Measurements from ENCODE around the gene PDZD2. TPM values are rescaled to one million over a fixed set of nuclear protein-coding genes. Genes with fewer than 3 reads are reported as not detected.
A peak's percentile ranks its signal among the peaks of the same experiment; 100 is the strongest.
"Not testable (repeated sequence)": the region's sequence is repeated elsewhere in the genome, so short reads cannot be mapped to it uniquely, and the experiment has no call there.

The PDZD2 gene
- total RNA-seq, 1 donor: 0.36 TPM

GRCh38 chr5:32014096-32014745 is 375.3 kb downstream of the PDZD2 start:
- H3K79me2 ChIP-seq (ENCODE audit: insufficient read depth, low read length): no peaks in the 10 kb centered on the region
- H3K27ac ChIP-seq (ENCODE audit: low read depth, low read length): no peak overlapping the region
- no peaks in the 10 kb centered on the region for H4K20me1 ChIP-seq (ENCODE audit: insufficient read depth, low read length)
- TF ChIP-seq CTCF (IDR thresholded peaks at IDR 0.05; ENCODE audit: extremely low read depth, low read depth, low read length): no peak
- no peak overlapping the region for H3K4me2 ChIP-seq (ENCODE audit: insufficient read depth, low read length)
- H2AFZ ChIP-seq (ENCODE audit: low read length): no peak overlapping the region
- no peak for DNase-seq (ENCODE audit: insufficient read length, low spot score, missing footprints)
- H3K4me3 ChIP-seq (ENCODE audit: insufficient read depth, low read length): no peak overlapping the region
- no peaks in the 10 kb centered on the region for H3K9me3 ChIP-seq (ENCODE audit: low read depth, low read length)
- peaks cover 14% of the 10 kb centered on the region for H3K27me3 ChIP-seq (ENCODE audit: insufficient read depth, low read length)
- H3K4me1 ChIP-seq (ENCODE audit: insufficient read depth, low read length): peaks cover 16% of the 10 kb centered on the region
- H3K36me3 ChIP-seq (ENCODE audit: insufficient read depth, low read length): no peaks in the 10 kb centered on the region

GRCh38 chr5:32015262-32015661 is 376.3 kb downstream of the PDZD2 start:
- H3K4me3 ChIP-seq (ENCODE audit: insufficient read depth, low read length); DNase-seq (ENCODE audit: insufficient read length, low spot score, missing footprints); H3K79me2 ChIP-seq (ENCODE audit: insufficient read depth, low read length); H3K36me3 ChIP-seq (ENCODE audit: insufficient read depth, low read length); H3K4me2 ChIP-seq (ENCODE audit: insufficient read depth, low read length); H3K9me3 ChIP-seq (ENCODE audit: low read depth, low read length); H3K27ac ChIP-seq (ENCODE audit: low read depth, low read length); H2AFZ ChIP-seq (ENCODE audit: low read length); H4K20me1 ChIP-seq (ENCODE audit: insufficient read depth, low read length): not testable (repeated sequence)
- Histone ChIP-seq H3K27me3 (ENCODE audit: insufficient read depth, low read length) (peaks cover 12% of the 10 kb centered on the region), H3K4me1 (ENCODE audit: insufficient read depth, low read length) (peaks cover 16% of the 10 kb centered on the region)

DNA sequence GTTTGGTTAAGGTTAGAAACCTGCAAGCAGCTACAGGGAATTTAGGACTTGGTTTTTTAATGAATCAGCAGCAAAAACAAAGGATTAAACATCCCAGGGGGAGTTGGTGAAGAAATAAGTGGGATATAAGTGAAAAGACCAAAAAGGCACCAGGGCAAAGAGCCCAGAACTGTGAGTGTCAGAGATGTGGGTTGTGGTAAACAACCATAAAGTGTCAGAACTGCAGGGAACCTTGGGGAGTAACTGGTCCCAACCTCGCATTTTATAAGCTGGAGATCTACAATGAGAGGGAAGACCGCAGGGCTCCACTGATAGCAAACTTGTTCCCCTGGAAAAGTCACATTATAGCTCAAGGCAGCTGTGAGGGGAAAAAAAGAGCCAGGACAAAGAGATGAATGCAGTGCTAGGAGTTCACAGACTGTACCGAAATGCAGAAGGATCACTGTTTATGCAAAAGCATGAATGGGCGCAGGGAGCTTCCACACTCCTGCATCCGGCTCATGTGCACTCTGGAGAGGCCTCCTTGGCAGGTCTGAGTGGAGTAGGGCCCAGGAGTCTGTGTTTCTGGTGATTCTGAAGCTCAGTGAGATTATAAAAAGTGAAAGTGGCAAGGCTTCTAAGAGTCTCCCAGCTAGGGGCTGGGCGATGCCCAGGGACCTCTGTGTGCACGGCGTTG is 378.9 kb downstream of the PDZD2 start:
- DNase-seq (ENCODE audit: insufficient read length, low spot score, missing footprints): peak; percentile 62
- Histone ChIP-seq H3K27me3 (ENCODE audit: insufficient read depth, low read length) (peaks cover 9% of the 10 kb centered on the region), H3K36me3 (ENCODE audit: insufficient read depth, low read length) (no peaks in the 10 kb centered on the region), H4K20me1 (ENCODE audit: insufficient read depth, low read length) (no peaks in the 10 kb centered on the region), H3K4me1 (ENCODE audit: insufficient read depth, low read length) (peaks cover 16% of the 10 kb centered on the region), H2AFZ (ENCODE audit: low read length) (peak overlapping the region; percentile 47), H3K4me2 (ENCODE audit: insufficient read depth, low read length) (peak overlapping the region; percentile 64), H3K4me3 (ENCODE audit: insufficient read depth, low read length) (no peak overlapping the region), H3K27ac (ENCODE audit: low read depth, low read length) (no peak overlapping the region), H3K9me3 (ENCODE audit: low read depth, low read length) (no peaks in the 10 kb centered on the region), H3K79me2 (ENCODE audit: insufficient read depth, low read length) (no peaks in the 10 kb centered on the region)
- no peak for TF ChIP-seq CTCF (IDR thresholded peaks at IDR 0.05; ENCODE audit: extremely low read depth, low read depth, low read length)

DNA sequence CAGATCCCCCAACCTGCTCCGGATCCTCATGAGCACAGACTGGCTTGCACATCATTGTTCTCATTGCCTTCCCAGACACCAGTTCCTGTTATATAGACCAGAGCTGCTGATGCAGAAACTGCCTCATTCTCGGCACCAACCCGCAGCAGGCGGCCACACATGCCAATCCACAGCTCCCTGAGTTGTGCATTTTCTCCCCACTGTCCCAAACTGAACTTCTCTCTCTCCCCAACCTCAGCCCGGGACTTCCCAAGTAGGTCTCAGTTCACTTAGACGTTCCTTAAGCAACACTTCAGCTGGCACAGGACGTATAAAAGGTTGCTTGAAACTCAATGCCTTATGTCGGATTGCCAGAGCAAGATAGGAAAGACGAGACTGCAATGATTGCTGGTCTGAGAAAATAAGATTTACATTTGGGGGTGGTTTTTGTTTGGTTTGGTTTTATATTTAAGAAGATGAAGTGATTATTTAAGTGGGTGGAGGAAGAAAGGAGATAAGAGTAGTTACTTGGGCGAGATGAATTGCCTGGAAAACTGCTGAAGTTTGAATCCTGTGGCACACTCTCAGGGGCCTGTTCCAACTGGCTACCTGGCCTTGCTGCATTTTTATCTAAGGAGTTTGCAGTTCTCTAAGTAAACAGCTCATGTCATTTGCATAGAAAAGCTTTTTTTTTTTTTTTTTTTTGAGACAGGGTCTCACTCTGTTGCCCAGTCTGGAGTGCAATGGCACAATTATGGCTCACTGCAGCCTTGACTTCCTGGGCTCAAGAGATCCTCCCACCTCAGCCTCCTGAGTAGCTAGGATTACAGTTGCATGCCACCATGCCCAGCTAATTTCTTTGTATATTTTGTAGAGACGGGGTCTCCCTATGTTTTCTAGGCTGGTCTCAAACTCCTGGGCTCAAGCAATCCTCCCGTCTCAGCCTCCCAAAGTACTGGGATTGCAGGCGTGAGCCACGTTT is 379.8 kb downstream of the PDZD2 start:
- no peaks in the 10 kb centered on the region for H4K20me1 ChIP-seq (ENCODE audit: insufficient read depth, low read length)
- no peak overlapping the region for H3K4me3 ChIP-seq (ENCODE audit: insufficient read depth, low read length)
- no peaks in the 10 kb centered on the region for H3K36me3 ChIP-seq (ENCODE audit: insufficient read depth, low read length)
- no peak for TF ChIP-seq CTCF (IDR thresholded peaks at IDR 0.05; ENCODE audit: extremely low read depth, low read depth, low read length)
- H2AFZ ChIP-seq (ENCODE audit: low read length): peak overlapping the region; percentile 47
- peak overlapping the region; percentile 64 for H3K4me2 ChIP-seq (ENCODE audit: insufficient read depth, low read length)
- peaks cover 14% of the 10 kb centered on the region for H3K27me3 ChIP-seq (ENCODE audit: insufficient read depth, low read length)
- no peak overlapping the region for H3K27ac ChIP-seq (ENCODE audit: low read depth, low read length)
- H3K9me3 ChIP-seq (ENCODE audit: low read depth, low read length): no peaks in the 10 kb centered on the region
- no peak for DNase-seq (ENCODE audit: insufficient read length, low spot score, missing footprints)
- H3K4me1 ChIP-seq (ENCODE audit: insufficient read depth, low read length): peaks cover 16% of the 10 kb centered on the region
- no peaks in the 10 kb centered on the region for H3K79me2 ChIP-seq (ENCODE audit: insufficient read depth, low read length)
